Thyroid gland (tissue), 4 donors: ENCODE measurements around the gene ITGA8. TPM values are rescaled to one million over a fixed set of nuclear protein-coding genes. Genes with fewer than 3 reads are reported as not detected.

Experiments used
- DNase-seq, 2 donors: peaks; one replicate each; pipeline ENCODE4 v3.0.0-alpha.2; 2019
- H3K27ac ChIP-seq, 3 donors: fragments of 200-600 bp; sonication (generic); 1 replicate in 2 of 3; 2 replicates in 1 of 3; pipeline ENCODE4 v1.5.1; 2016 to 2019; ENCODE audit warnings: mild to moderate bottlenecking in 1 of 3, moderate library complexity in 1 of 3
- H3K27me3 ChIP-seq: fragments of 200-600 bp; sonication (generic); one replicate; pipeline ENCODE4 v1.5.1; 2019
- H3K36me3 ChIP-seq, 2 donors: fragments of 200-600 bp; sonication (generic); one replicate each; pipeline ENCODE4 v1.5.1; 2016 to 2019
- H3K4me1 ChIP-seq, 2 donors: fragments of 200-600 bp; sonication (generic); one replicate each; pipeline ENCODE4 v1.5.1; 2017 to 2019
- H3K4me3 ChIP-seq, 3 donors: fragments of 200-600 bp; sonication (generic); replicated peaks in 1 of 3; 1 replicate in 2 of 3; 2 replicates in 1 of 3; pipeline ENCODE4 v1.5.1; 2016; ENCODE audit warnings: mild to moderate bottlenecking in 1 of 3
- H3K9me3 ChIP-seq: fragments of 200-600 bp; sonication (generic); one replicate; pipeline ENCODE4 v1.5.1; 2017
- CTCF ChIP-seq, 6 experiments: fragments of 200-600 bp in 3 of 6; fragments of 450-650 bp in 3 of 6; sonication (generic) in 3 of 6; IDR thresholded peaks; one replicate each; pipeline ENCODE4 v1.5.1; 2016 to 2019; ENCODE audit warnings: antibody characterized with exemption in 6 of 6, mild to moderate bottlenecking in 2 of 6, inconsistent platforms in 1 of 6, moderate library complexity in 1 of 6
- POLR2A ChIP-seq, 2 donors: fragments of 450-650 bp; IDR thresholded peaks; one replicate each; pipeline ENCODE4 v1.6.1; 2017; ENCODE audit warnings: antibody characterized with exemption in 2 of 2, mild to moderate bottlenecking in 2 of 2, moderate library complexity in 1 of 2
- WGBS, 2 donors: methylation state at CpG; one replicate each; pipeline ENCODE4 v1.1.5; 2017; 5-methylcytosine and 5-hydroxymethylcytosine counted together
- intact Hi-C: fragments of 100-400 bp; cut with DNase I; formaldehyde crosslinking; loops from one replicate; pipeline ENCODE4 v1.15.1; 2023
- total RNA-seq, 4 donors: library from RNA; depleted of rRNA; stranded (reverse); fragments of >200 nt; gene quantifications; one replicate each; pipeline ENCODE4 v1.2.3, GENCODE V29; 2016

The ITGA8 gene
- total RNA-seq, 4 donors from 2014 or later: 4.6 to 14.8 (median 4.9) TPM

GRCh38 chr10:15742102-15742501 is 22.4 kb upstream of the ITGA8 start:
- Histone ChIP-seq H3K27me3 (no peaks in the 10 kb centered on the region), H3K4me1 (no peaks in the 10 kb centered on the region), H3K4me3 (no peak overlapping the region), H3K9me3 (no peaks in the 10 kb centered on the region), H3K27ac (no peak overlapping the region), H3K36me3 (no peaks in the 10 kb centered on the region)
- TF ChIP-seq POLR2A (IDR thresholded peaks at IDR 0.05): no peak
- TF ChIP-seq CTCF (IDR thresholded peaks at IDR 0.05): no peak
- intact Hi-C loops: no loop called here
- 62 to 77% methylated on average over 4 to 5 of the region's 5 CpGs for WGBS, 2 donors
- DNase-seq: no peak

- H3K9me3 ChIP-seq: no peaks in the 10 kb centered on the region
- no peak overlapping the region for H3K27ac ChIP-seq
- intact Hi-C loops: no loop called here
- H3K4me3 ChIP-seq: no peak overlapping the region
- 88 to 93% methylated on average over 5 of the region's 5 CpGs for WGBS, 2 donors
- H3K4me1 ChIP-seq: no peaks in the 10 kb centered on the region
- H3K27me3 ChIP-seq: no peaks in the 10 kb centered on the region
- no peak for TF ChIP-seq CTCF (IDR thresholded peaks at IDR 0.05)
- no peak for TF ChIP-seq POLR2A (IDR thresholded peaks at IDR 0.05)
- DNase-seq: no peak
- H3K36me3 ChIP-seq: no peaks in the 10 kb centered on the region
Measured at GRCh38 chr10:15741581-15741980, 21.9 kb upstream of the ITGA8 start.

GRCh38 chr10:15740261-15740660 is 20.5 kb upstream of the ITGA8 start:
- intact Hi-C loops: no loop called here

GRCh38 chr10:15739254-15739970 is 19.7 kb upstream of the ITGA8 start:
- Histone ChIP-seq H3K9me3 (no peaks in the 10 kb centered on the region), H3K4me3 (no peak overlapping the region), H3K4me1 (no peaks in the 10 kb centered on the region), H3K36me3 (no peaks in the 10 kb centered on the region), H3K27me3 (no peaks in the 10 kb centered on the region), H3K27ac (no peak overlapping the region)
- WGBS, 2 donors: 69 to 76% methylated on average over 9 of the region's 9 CpGs
- no peak for DNase-seq
- TF ChIP-seq POLR2A (IDR thresholded peaks at IDR 0.05) (no peak), CTCF (IDR thresholded peaks at IDR 0.05) (no peak)
- intact Hi-C loops: no loop called here

More at GRCh38 chr10:15740261-15740660, 20.5 kb upstream of the ITGA8 start:
- Histone ChIP-seq H3K36me3 (no peaks in the 10 kb centered on the region), H3K4me3 (no peak overlapping the region), H3K27ac (no peak overlapping the region), H3K4me1 (no peaks in the 10 kb centered on the region), H3K27me3 (no peaks in the 10 kb centered on the region), H3K9me3 (no peaks in the 10 kb centered on the region)
- TF ChIP-seq CTCF (IDR thresholded peaks at IDR 0.05) (no peak), POLR2A (IDR thresholded peaks at IDR 0.05) (no peak)
- DNase-seq: no peak
- WGBS, 2 donors: 91 to 95% methylated on average over 6 of the region's 6 CpGs

GRCh38 chr10:15738270-15738925 is 18.7 kb upstream of the ITGA8 start:
- Histone ChIP-seq H3K9me3 (no peaks in the 10 kb centered on the region), H3K27me3 (no peaks in the 10 kb centered on the region), H3K36me3 (no peaks in the 10 kb centered on the region), H3K4me1 (no peaks in the 10 kb centered on the region), H3K27ac (no peak overlapping the region), H3K4me3 (no peak overlapping the region)
- intact Hi-C loops: no loop called here
- no peak for TF ChIP-seq CTCF (IDR thresholded peaks at IDR 0.05)
- TF ChIP-seq POLR2A (IDR thresholded peaks at IDR 0.05): no peak
- DNase-seq: no peak
- 71 to 78% methylated on average over 10 of the region's 10 CpGs for WGBS, 2 donors
